HG03280 (cell line): ENCODE measurements around the gene TAT.
A peak's percentile ranks its signal among the peaks of the same experiment; 100 is the strongest.
"Not testable (repeated sequence)": the region's sequence is repeated elsewhere in the genome, so short reads cannot be mapped to it uniquely, and the experiment has no call there.

Experiments
- ATAC-seq: cut with Tn5 transposase; IDR thresholded peaks from one replicate; pipeline ENCODE4 v1.9.1; 2021; ENCODE audit warnings: mild to moderate bottlenecking, moderate library complexity; ENCODE audit not compliant: unreplicated experiment

Gene TAT

DNA sequence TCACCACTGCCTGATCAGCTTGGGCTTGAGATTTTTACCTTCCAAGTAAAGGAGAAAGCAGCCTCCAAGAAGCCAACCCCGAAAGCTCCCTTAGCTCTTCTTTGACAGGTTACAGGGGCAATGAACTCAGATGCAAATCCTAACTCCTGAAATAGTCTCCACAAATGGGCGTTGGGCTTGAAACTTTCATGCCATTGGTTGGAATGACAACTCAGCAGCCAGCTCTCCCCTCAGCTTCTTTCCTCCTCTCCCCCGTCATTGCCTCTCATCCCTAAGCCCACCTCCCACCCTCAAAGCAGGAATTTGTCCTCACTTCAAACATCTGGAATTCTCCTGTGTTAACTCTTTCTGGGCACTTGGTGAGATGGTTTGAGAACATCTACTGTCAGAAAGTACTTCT, at the start of gene TAT:
TSS of gene TAT (minus strand) at position 122 of the 400 bp plus-strand sequence. CDS start 677 bp downstream, outside the sequence.
- no peak for ATAC-seq

DNA sequence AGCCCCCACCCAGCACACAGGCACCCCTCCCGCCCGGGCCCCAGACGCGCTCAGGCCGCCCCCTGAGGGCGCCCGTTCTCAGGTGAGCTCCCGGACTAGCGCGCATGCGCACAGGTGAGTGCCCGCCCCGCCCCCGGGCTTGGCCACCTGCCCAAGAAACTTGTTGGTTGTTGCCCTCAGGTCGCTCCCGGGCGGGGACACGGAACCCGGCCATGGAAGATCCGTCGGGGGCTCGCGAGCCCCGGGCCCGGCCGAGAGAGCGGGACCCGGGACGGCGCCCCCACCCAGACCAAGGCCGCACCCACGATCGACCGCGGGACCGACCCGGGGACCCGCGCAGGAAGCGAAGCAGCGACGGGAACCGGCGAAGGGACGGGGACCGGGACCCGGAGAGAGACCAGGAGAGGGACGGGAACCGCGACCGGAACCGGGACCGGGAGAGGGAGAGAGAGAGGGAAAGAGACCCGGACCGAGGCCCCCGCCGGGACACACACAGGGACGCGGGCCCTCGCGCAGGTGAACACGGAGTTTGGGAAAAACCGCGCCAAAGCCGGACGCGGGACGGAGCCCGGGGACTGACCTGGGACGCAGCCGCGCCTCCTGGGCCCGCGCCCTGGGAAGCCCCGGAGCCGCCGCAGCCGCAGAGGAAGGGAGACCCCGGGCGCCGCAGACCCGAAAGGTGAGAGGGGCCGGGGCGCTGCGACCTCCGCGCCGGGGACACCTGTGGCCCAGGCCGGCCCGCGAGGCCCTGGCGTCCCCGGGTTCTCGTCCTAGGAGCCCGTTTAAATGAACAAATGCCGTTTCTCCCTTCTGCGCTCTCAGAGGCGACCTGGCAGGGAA, 49.3 kb upstream of the TAT start, which contains the start of gene MARVELD3:
TSS of gene MARVELD3 (plus strand) at position 167 of the 840 bp plus-strand sequence. CDS start at position 213, 46 bp downstream.
- no peak for ATAC-seq

DNA sequence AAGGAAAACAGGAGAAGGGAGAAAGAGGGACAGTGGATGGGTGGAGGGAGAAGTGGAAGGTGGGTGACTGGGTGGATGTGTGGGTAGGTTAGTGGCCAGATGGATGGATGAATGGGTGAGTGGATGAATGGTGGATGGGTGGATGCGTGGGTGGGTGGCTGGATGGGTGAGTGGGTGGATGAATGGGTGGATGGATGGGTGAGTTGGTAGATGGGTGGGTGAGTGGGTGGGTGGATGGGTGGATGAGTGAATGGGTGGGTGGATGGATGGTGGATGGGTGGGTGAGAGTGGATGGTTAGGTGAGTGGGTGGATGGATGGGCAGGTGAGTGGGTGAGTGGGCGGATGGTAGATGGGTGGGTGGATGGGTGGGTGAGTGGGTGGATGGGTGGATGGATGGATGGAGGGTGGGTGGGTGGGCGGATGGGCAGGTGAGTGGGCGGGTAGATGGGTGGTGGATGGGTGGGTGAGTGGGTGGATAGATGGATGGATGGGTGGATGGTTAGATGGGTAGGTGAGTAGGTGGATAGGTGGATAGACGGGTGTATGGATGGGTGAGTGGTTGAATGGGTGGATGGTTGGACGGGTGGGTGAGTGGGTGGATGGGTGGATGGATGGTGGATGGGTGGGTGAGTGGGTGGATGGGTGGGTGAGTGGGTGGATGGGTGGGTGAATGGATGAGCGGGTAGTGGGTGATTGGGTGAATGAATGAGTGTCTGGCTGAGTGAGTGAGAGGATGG, 48.4 kb upstream of the TAT start:
- ATAC-seq = no peak

DNA sequence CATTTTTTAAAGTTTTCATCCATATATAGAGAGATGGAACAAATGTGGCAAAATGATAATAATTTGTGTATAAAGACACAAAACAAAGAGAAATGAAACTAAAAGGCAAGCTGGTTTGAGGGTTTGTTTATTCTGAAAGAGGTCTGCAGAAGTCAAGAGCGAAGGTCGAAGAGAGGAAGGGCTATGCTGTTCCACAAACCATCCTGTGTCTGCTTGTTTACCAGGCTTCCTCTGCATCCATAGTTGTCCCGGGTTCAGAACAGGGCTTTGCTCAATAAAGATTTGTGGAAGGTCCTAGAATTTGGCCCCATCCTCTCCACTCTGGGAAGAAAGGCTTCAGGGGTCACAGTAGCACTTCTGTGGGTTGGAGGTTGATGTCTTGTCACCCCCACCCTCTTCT, 46.7 kb upstream of the TAT start:
- no peak for ATAC-seq

DNA sequence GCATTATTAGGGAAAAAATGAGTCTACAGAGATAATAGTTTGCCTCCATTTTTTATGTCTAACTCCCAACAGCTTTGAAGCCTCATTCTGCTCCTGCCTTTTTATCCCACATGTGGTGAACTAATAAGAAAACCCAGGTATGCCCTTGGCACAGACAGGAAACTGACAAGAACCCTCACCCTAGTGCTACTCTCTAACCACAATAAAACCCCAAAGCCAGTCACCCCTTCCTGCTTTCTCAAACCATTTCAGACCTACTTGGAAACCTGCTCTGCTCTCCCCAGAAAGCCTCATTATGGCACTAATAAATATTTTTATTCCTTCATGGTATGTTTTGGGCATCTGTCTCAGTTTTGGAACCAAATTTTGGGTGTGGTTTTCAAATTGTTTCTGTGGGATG, 45.2 kb upstream of the TAT start:
- no peak for ATAC-seq

DNA sequence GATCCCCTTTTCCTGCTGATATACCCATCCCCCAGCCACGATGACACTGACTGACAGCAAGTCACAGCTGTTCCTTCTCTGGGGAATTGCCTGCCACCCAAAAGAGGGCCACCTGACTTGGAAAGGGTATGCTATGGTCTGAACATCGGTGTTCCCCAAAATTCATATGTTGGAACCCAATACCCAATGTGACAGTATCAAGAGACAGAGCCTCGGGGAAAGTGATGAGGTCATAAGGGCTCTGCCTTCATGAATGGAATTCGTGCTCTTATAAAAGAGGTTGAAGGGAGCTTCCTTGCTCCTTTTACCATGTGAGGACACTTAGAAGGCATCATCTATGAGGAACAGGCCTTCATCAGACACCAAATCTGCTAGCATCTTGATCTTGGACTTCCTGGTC, 41.5 kb upstream of the TAT start:
- no peak for ATAC-seq

DNA sequence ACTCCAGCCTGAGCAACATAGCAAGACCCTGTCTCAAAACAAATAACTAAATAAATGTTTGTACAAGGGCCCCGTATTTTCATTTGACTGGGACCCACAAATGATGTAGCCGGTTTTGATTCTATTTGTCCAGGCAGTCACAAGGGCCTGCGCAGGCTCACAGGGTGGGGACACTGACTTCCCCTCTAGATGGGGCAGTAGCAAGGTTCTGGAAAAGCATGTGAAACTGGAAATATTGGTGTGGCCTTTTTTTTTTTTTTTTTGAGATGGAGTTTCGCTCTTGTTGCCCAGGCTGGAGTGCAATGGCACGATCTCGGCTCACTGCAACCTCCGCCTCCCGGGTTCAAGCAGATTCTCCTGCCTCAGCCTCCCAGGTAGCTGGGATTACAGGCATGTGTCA, 38.1 kb upstream of the TAT start:
- not testable (repeated sequence) for ATAC-seq

DNA sequence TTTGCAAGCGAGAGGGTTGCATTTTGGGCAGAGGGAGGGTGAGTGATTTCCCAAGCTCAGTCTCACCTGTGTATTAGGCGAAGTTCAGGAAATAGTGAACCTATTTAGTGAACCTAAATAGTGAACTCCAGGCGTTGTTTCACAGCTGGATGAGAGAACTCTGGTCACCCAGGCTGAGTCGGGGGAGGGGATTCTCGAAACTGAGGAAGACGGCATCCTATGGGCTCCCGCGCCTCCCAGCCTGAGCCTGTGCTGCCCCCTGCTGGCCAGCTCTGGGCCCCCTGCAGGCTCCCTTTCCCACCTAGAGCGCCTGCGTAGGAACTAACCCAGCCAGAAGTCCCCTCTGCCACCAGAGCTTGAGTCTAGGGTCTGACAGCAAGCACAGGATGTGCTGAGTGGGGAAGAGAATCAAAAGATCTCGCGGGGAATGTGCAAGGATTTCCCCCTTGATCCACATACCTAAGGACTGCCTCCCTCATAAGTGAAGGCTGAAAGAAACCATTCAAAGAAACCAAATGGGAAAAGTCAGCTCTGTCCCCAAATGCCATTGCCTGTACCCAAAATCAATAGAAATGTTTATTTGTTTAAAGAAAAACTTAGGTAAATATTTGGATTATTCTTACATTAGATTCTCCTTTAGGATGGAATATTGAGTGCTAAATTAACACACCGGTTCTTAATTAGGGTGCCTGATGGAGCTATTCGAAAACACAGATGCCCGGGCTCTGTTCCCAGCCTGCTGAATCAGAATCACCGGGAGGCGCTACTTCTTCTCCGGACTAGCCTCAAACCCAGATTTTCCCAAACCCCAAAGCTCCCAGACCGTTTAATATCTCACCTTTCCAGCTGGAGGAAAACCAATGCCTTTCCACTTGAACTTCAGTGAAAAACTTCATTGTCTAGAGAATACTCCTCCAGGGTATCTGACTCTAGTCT, 34.3 kb upstream of the TAT start:
- ATAC-seq = peak; percentile 53

DNA sequence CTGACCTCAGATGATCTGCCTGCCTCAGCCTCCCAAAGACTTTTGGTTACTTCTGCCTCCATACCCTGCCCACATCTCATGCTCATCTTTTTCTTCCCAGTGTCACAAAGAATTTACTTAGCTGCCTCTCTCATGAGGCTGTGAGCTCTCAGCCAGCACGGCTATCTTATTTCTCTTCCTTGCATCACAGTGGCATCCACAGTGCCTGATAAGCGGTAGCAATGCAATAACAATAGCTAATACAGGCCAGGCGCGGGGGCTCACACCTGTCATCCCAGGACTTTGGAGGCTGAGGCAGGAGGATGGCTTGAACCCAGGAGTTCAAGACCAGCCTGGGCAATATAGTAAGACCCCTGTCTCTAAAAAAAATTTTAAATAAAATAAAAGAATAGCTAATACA, 33.6 kb upstream of the TAT start:
- ATAC-seq = no peak

DNA sequence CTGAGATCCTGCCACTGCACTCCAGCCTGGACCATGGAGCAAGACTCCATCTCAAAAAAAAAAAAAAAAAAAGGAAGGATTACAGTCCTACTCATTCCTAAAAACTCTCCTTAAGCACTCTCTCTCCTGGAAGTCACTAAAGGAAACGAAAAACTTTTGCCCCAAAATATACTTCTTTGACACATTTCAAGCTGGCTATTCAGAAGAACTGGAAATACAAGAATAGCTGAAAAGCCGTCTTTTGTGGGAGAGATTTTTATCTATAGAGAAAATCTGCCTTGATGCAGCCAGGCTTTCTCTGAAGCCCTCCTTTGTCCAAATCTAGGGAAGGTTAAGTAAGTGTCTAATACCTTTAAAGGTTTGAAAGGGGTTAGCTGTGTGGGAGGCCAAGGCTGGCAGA, 32.2 kb upstream of the TAT start:
- no peak for ATAC-seq

DNA sequence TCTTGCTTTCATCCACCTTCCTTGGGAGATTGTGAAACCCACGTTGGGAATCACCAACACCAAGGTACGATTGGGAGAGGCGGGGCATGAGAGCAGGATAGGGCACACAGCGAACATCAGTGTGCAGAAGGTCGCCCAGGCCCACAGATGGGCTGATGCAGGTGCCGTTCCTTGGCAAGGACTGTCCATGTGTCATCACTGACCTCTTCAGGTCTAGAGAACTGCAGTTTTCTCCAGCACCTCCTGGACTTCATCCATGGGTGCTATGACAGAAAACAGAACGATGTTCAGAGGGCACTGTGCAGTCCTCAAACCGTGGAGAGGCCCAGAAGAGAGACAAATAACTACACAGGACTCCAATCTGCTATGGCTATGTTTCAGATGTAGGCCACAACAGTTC, 23.9 kb upstream of the TAT start:
- no peak for ATAC-seq

DNA sequence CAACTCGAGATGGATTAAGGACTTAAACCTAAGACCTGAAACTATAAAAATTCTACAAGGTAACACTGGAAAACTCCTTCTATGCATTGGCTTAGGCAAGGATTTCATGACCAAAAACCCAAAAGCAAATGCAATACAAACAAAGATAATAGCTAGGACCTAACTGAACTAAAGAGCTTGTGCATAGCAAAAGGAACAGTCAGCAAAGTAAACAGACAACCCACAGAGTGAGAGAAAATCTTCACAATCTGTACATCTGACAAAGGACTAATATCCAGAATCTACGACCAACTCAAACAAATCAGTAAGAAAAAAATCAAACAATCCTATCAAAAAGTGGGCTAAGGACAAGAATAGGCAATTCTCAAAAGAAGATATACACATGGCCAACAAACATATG, 21.5 kb upstream of the TAT start:
- not testable (repeated sequence) for ATAC-seq

DNA sequence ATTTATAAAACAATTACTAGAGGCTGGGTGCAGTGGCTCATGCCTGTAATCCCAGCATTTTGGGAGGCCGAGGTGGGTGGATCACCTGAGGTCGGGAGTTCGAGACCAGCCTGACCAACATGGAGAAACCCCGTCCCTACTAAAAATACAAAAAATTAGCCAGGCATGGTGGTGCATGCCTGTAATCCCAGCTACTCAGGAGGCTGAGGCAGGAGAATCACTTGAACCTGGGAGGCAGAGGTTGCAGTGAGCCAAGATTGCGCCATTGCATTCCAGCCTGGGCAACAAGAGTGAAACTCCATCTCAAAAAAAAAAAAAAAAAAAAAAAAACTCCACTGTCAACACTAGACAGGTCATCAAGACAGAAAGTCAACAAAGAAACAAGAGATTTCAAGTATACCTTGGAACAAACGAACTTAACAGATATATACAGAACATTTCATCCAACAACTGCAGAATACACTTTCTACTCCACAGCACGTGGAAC, 18.5 kb upstream of the TAT start:
- not testable (repeated sequence) for ATAC-seq

DNA sequence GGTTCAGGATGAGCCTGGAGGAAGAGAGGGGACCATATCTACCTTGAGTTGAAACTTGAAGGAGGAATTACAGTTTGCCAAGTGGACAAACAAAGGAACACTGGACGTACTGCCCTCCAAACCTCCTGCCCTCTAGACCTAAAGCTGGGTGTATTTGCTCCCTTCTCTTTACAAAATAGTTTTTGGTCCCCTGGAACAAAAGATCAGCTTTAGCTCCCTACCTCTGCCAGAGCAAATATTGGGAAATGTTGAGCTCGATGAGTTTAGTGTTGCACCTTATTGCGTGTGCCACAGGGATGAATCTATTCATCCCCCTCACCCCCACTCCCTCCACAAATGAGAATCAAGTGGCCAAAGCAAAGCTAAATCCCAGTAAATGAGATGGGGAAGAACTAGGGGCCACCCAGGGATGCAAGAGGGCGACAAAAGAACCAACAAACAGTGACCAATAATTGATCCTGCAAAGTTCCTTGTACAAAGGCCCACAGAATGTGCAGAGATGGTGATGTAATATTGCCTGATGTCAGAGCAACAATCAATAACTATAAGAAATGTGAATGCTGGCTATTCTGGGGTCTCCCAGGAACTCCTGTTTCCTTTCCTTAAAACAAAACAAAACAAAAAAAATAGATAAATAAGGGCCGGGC, 17.2 kb upstream of the TAT start:
- no peak for ATAC-seq

DNA sequence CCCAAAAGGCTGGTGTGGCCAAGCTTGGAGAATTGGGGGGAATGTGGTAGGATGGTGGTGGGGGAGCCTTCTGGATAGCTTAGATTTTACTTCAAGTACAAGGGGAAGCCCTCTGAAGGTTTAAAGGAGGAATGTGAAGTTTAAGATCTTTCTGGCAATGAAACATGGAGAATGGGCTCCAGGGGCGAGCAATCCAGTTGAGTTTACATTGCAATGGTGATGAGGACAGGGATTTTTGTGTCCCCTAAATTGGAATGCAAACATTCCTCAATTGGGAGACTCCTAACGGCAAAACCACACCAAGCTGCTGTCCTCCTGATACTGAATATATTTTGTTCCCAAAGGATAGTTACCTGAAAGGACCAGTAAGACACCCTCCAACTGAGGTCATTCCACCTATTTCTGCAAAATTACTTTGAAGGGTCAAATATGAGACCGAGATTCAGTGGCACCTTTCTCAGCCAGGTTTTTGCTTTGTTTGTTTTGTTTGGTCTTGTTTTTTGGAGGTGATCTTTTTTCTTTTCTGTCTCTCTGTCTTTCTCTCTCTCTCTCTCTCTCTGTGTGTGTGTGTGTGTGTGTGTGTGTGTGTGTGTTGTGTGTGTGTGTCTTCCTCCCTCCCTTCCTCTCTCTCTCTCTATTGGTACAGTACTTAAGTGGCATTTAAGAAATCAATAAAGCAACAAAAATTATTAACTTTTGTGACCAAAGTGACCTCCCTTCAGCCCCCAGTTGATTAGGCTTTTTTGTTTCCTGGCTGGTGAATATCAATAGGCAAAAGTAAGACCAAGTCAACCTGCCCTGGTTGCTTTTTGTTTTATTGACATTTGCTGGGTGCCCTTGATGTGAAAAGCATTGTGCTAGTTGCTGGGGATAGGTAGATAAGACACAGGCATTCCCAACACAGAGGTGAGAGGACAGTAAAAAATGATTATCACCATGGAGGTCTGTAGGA, 16.4 kb upstream of the TAT start:
- ATAC-seq = no peak

DNA sequence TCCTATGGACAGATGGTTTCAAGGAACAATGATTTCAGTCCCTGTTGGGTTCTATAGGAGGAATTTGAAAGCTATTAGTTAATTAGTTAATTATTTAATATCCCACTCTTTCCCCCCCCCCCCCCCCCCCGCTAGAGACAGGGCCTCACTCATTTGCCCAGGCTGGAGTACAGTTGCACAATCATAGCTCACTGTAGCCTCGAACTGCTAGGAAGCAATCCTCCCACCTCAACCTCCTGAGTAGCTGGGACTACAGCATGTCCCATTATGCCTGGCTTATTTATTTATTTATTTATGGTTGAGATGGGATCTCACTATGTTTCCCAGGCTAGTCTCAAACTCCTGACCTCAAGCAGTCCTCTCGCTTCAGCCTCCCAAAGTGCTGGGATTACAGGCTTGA, 15.0 kb upstream of the TAT start:
- no peak for ATAC-seq

DNA sequence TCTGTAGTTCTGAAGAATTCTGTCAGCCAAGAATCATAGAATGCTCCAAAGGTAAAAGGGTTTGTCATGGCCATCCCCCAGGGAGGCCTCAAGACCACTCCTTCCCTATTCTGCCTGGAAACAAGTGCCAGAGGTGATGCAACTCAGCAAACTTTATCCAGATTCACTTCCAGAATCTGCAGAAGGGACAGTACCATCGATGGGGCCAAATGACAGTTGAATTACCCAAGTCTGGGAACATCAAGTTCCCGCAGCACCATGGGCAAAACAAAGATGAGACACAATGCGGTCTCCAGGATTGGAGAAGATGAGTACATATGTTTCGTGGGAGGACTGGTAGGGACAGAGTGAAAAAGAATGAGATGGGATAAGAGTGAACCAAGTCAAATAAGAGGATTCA, 13.7 kb upstream of the TAT start:
- ATAC-seq = no peak

DNA sequence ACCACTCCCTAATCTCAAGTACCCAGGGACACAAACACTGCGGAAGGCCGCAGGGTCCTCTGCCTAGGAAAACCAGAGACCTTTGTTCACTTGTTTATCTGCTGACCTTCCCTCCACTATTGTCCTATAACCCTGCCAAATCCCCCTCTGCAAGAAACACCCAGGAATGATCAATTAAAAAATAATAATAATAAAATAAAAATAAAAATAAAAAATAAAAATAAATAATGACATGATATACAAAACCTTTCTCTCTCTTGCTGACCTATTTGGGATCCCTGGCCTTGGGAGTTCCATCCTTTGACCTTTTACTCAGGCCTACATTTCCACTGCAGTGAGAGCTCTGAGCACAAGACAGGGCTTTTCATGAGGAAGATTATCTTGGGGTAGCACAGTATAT, 13.2 kb upstream of the TAT start:
- ATAC-seq = not testable (repeated sequence)

DNA sequence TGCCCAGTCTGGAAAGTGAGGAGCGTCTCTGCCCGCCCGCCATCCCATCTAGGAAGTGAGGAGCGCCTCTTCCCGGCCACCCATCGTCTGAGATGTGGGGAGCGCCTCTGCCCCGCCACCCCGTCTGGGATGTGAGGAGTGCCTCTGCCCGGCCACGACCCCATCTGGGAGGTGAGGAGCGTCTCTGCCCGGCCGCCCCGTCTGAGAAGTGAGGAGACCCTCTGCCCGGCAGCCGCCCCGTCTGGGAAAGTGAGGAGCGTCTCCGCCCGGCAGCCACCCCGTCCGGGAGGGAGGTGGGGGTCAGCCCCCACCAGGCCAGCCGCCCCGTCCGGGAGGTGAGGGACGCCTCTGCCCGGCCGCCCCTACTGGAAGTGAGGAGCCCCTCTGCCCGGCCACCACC, 12.4 kb upstream of the TAT start:
- ATAC-seq = not testable (repeated sequence)
